HG02970 (cell line): ENCODE results near the gene NDUFC2.
"Not testable (repeated sequence)": the region's sequence is repeated elsewhere in the genome, so short reads cannot be mapped to it uniquely, and the experiment has no call there.

Experiments
- ATAC-seq: cut with Tn5 transposase; IDR thresholded peaks from one replicate; pipeline ENCODE4 v1.9.1; 2021; ENCODE audit warnings: mild to moderate bottlenecking, moderate library complexity, moderate number of reproducible peaks; ENCODE audit not compliant: unreplicated experiment, low FRiP score

The NDUFC2 gene

GRCh38 chr11:78080084-78080817 lies 589 bp upstream of the NDUFC2 start:
- no peak for ATAC-seq

- ATAC-seq, result no peak
Observed at GRCh38 chr11:78078218-78079167, 1.2 kb downstream of the NDUFC2 start.

GRCh38 chr11:78077592-78077991 lies 2.1 kb downstream of the NDUFC2 start:
- ATAC-seq, result not testable (repeated sequence)

GRCh38 chr11:78076733-78077403 lies 2.8 kb downstream of the NDUFC2 start:
- ATAC-seq, result no peak

GRCh38 chr11:78074756-78075155 lies 4.9 kb downstream of the NDUFC2 start:
- no peak for ATAC-seq

- ATAC-seq, result no peak
Observed at GRCh38 chr11:78072455-78072854, 7.2 kb downstream of the NDUFC2 start.

- ATAC-seq, result no peak
Observed at GRCh38 chr11:78071717-78072116, 7.9 kb downstream of the NDUFC2 start.

GRCh38 chr11:78070621-78071020 lies 9.0 kb downstream of the NDUFC2 start:
- no peak for ATAC-seq

GRCh38 chr11:78069465-78069864 lies 10.2 kb downstream of the NDUFC2 start:
- no peak for ATAC-seq

- ATAC-seq, result no peak
Observed at GRCh38 chr11:78067704-78068103, 12.0 kb downstream of the NDUFC2 start.

- ATAC-seq, result no peak
Observed at GRCh38 chr11:78066471-78066870, 13.2 kb downstream of the NDUFC2 start.

- ATAC-seq, result no peak
Observed at GRCh38 chr11:78065203-78065602, 14.5 kb downstream of the NDUFC2 start.

GRCh38 chr11:78063440-78064181 lies 16.1 kb downstream of the NDUFC2 start, which contains the start of gene THRSP:
Gene THRSP, plus strand, starts transcription at chr11:78063861. Its CDS starts 21 bp downstream, at chr11:78063882.
- no peak for ATAC-seq

- ATAC-seq, result no peak
Observed at GRCh38 chr11:78062671-78063070, 17.0 kb downstream of the NDUFC2 start.

GRCh38 chr11:78061921-78062311 lies 17.7 kb downstream of the NDUFC2 start:
- ATAC-seq, result no peak

GRCh38 chr11:78061088-78061920 lies 18.4 kb downstream of the NDUFC2 start:
- no peak for ATAC-seq

- ATAC-seq, result no peak
Observed at GRCh38 chr11:78060533-78060932, 19.1 kb downstream of the NDUFC2 start.

- not testable (repeated sequence) for ATAC-seq
Observed at GRCh38 chr11:78059749-78060328, 19.8 kb downstream of the NDUFC2 start.
